ENCODE results near the gene TFEB. TPM values are rescaled to one million over a fixed set of nuclear protein-coding genes. Genes with fewer than 3 reads are reported as not detected.

Gene TFEB
- total and polyA plus RNA-seq, 4 donors = 13.3 to 38.4 (median 27.8) TPM

GRCh38 chr6:41704656-41705310, 30.6 kb downstream of the TFEB start:
- DNase-seq = no peak
- H3K9me3 ChIP-seq (ENCODE audit: control insufficient read depth in 4 of 4, insufficient read depth in 3 of 4, low read length in 3 of 4) = no peaks in the 10 kb centered on the region
- no peak overlapping the region for H3K9ac ChIP-seq (ENCODE audit: insufficient read depth in 1 of 2, low read length in 2 of 2)

DNA sequence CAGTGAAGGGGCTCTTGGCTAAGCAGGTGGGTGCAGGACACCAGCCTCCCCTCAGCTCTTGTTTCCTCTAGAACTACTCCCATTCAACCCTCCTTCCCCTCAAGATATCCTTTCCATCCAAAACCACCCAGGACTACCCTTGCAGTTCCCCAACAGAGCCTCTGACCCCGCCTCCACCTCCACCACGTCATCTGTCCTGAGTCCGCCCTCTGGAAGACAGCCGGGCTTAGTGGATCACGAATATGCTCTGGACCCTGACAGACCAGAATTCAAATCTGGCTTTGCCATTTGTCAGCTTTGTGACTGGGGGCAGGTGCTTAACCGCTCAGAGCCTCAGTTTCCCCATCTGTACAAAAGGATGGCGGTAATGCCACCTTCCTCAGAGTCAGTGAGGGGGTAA, 31.4 kb downstream of the TFEB start:
- H3K36me3 ChIP-seq (ENCODE audit: control insufficient read depth in 4 of 4, insufficient read depth in 4 of 4, low read length in 4 of 4) = peaks cover 0 to 5% (median 0%) of the 10 kb centered on the region in 4 donors
- peaks cover 0 to 16% (median 12%) of the 10 kb centered on the region in 5 donors for H3K4me1 ChIP-seq (ENCODE audit: control insufficient read depth in 5 of 5, insufficient read depth in 5 of 5, low read length in 5 of 5)
- no peak for ATAC-seq (ENCODE audit: insufficient read depth, low FRiP score)
- no peak overlapping the region for H3K4me3 ChIP-seq
- no peaks in the 10 kb centered on the region for H3K27me3 ChIP-seq (ENCODE audit: control insufficient read depth in 3 of 3, insufficient read depth in 3 of 3, low read length in 2 of 3)
- H3K9ac ChIP-seq (ENCODE audit: insufficient read depth in 1 of 2, low read length in 2 of 2) = no peak overlapping the region
- no peak overlapping the region for H3K27ac ChIP-seq (ENCODE audit: low read depth in 1 of 2, low read length in 1 of 2)
- no peak for TF ChIP-seq CTCF (IDR thresholded peaks at IDR 0.05; ENCODE audit: control extremely low read depth, extremely low read depth)
- WGBS, 2 donors = 90 to 92% methylated on average over 7 of the region's 7 CpGs
- DNase-seq = no peak
- H3K9me3 ChIP-seq (ENCODE audit: control insufficient read depth in 4 of 4, insufficient read depth in 3 of 4, low read length in 3 of 4) = no peaks in the 10 kb centered on the region

More at GRCh38 chr6:41704656-41705310, 30.6 kb downstream of the TFEB start:
- TF ChIP-seq CTCF (IDR thresholded peaks at IDR 0.05; ENCODE audit: control extremely low read depth, extremely low read depth) = no peak
- Histone ChIP-seq H3K4me1 (ENCODE audit: control insufficient read depth in 5 of 5, insufficient read depth in 5 of 5, low read length in 5 of 5) (peaks cover 0 to 16% (median 10%) of the 10 kb centered on the region in 5 donors), H3K27ac (ENCODE audit: low read depth in 1 of 2, low read length in 1 of 2) (no peak overlapping the region), H3K4me3 (no peak overlapping the region), H3K27me3 (ENCODE audit: control insufficient read depth in 3 of 3, insufficient read depth in 3 of 3, low read length in 2 of 3) (no peaks in the 10 kb centered on the region), H3K36me3 (ENCODE audit: control insufficient read depth in 4 of 4, insufficient read depth in 4 of 4, low read length in 4 of 4) (peaks cover 0 to 5% (median 0%) of the 10 kb centered on the region in 4 donors)
- ATAC-seq (ENCODE audit: insufficient read depth, low FRiP score) = no peak
- 90 to 93% methylated on average over 5 of the region's 5 CpGs for WGBS, 2 donors

GRCh38 chr6:41702771-41703494, 32.5 kb downstream of the TFEB start:
- Histone ChIP-seq H3K36me3 (ENCODE audit: control insufficient read depth in 4 of 4, insufficient read depth in 4 of 4, low read length in 4 of 4) (peaks cover 0 to 8% (median 0%) of the 10 kb centered on the region in 4 donors), H3K4me3 (no peak overlapping the region), H3K27me3 (ENCODE audit: control insufficient read depth in 3 of 3, insufficient read depth in 3 of 3, low read length in 2 of 3) (no peaks in the 10 kb centered on the region), H3K9me3 (ENCODE audit: control insufficient read depth in 4 of 4, insufficient read depth in 3 of 4, low read length in 3 of 4) (no peaks in the 10 kb centered on the region), H3K4me1 (ENCODE audit: control insufficient read depth in 5 of 5, insufficient read depth in 5 of 5, low read length in 5 of 5) (peaks cover 0 to 22% (median 10%) of the 10 kb centered on the region in 5 donors), H3K9ac (ENCODE audit: insufficient read depth in 1 of 2, low read length in 2 of 2) (no peak overlapping the region), H3K27ac (ENCODE audit: low read depth in 1 of 2, low read length in 1 of 2) (no peak overlapping the region)
- DNase-seq (no peak), ATAC-seq (ENCODE audit: insufficient read depth, low FRiP score) (no peak)
- no peak for TF ChIP-seq CTCF (IDR thresholded peaks at IDR 0.05; ENCODE audit: control extremely low read depth, extremely low read depth)
- WGBS, 2 donors = 91 to 92% methylated on average over 14 of the region's 14 CpGs

All from lung (tissue), 12 donors.